ENCODE results near the gene TCTN3. TPM values are rescaled to one million over a fixed set of nuclear protein-coding genes. Genes with fewer than 3 reads are reported as not detected.
"Not testable (repeated sequence)": the region's sequence is repeated elsewhere in the genome, so short reads cannot be mapped to it uniquely, and the experiment has no call there.

Gene TCTN3
- total RNA-seq, 2 experiments from 2014 or later = 17.6 to 20.5 TPM

GRCh38 chr10:95688648-95689047, 5.1 kb downstream of the TCTN3 start:
- H3K36me3 Mint-ChIP-seq (ENCODE audit: low read depth) = peaks cover 38% of the 10 kb centered on the region
- no peaks in the 10 kb centered on the region for H3K9me3 Mint-ChIP-seq
- H3K27me3 Mint-ChIP-seq = no peaks in the 10 kb centered on the region
- POLR2A ChIA-PET = no interaction called here
- no peak for ATAC-seq
- peaks cover 35% of the 10 kb centered on the region for H3K4me1 Mint-ChIP-seq (ENCODE audit: low read depth)
- H3K4me3 Mint-ChIP-seq = no peak overlapping the region
- no peak overlapping the region for H3K27ac Mint-ChIP-seq
- DNase-seq = no peak
- TF ChIP-seq, protein P1, sequence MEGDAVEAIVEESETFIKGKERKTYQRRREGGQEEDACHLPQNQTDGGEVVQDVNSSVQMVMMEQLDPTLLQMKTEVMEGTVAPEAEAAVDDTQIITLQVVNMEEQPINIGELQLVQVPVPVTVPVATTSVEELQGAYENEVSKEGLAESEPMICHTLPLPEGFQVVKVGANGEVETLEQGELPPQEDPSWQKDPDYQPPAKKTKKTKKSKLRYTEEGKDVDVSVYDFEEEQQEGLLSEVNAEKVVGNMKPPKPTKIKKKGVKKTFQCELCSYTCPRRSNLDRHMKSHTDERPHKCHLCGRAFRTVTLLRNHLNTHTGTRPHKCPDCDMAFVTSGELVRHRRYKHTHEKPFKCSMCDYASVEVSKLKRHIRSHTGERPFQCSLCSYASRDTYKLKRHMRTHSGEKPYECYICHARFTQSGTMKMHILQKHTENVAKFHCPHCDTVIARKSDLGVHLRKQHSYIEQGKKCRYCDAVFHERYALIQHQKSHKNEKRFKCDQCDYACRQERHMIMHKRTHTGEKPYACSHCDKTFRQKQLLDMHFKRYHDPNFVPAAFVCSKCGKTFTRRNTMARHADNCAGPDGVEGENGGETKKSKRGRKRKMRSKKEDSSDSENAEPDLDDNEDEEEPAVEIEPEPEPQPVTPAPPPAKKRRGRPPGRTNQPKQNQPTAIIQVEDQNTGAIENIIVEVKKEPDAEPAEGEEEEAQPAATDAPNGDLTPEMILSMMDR (IDR thresholded peaks at IDR 0.05) = no peak
- intact Hi-C loops (cut with micrococcal nuclease) = no loop called here
- CTCF ChIA-PET = interaction anchor here (1.0 kb wide), 1 partner anchor 152 kb away, joined by 5 read pairs; no protein-coding TSS in a partner anchor

- Mint-ChIP-seq H3K27me3 (no peaks in the 10 kb centered on the region), H3K4me1 (ENCODE audit: low read depth) (peaks cover 4% of the 10 kb centered on the region), H3K36me3 (ENCODE audit: low read depth) (peaks cover 30% of the 10 kb centered on the region), H3K9me3 (no peaks in the 10 kb centered on the region), H3K4me3 (no peak overlapping the region), H3K27ac (no peak overlapping the region)
- CTCF ChIA-PET = interaction anchor here (2.3 kb wide), 1 partner anchor 10 kb away, joined by 9 read pairs; the partner anchor contains the start of gene TCTN3
- POLR2A ChIA-PET = no interaction called here
- DNase-seq (no peak), ATAC-seq (no peak)
- intact Hi-C loops (cut with micrococcal nuclease) = no loop called here
- TF ChIP-seq, protein P1 (IDR thresholded peaks at IDR 0.05) = no peak
Measured at GRCh38 chr10:95683966-95684365, 9.8 kb downstream of the TCTN3 start.

GRCh38 chr10:95675403-95676116, 18.2 kb downstream of the TCTN3 start:
- Mint-ChIP-seq H3K27me3 (no peaks in the 10 kb centered on the region), H3K4me1 (ENCODE audit: low read depth) (no peaks in the 10 kb centered on the region), H3K9me3 (no peaks in the 10 kb centered on the region), H3K27ac (no peak overlapping the region), H3K36me3 (ENCODE audit: low read depth) (peaks cover 19% of the 10 kb centered on the region), H3K4me3 (no peak overlapping the region)
- intact Hi-C loops (cut with micrococcal nuclease) = no loop called here
- ChIA-PET POLR2A (no interaction called here), CTCF (no interaction called here)
- TF ChIP-seq, protein P1 (IDR thresholded peaks at IDR 0.05) = no peak
- ATAC-seq (no peak), DNase-seq (no peak)

DNA sequence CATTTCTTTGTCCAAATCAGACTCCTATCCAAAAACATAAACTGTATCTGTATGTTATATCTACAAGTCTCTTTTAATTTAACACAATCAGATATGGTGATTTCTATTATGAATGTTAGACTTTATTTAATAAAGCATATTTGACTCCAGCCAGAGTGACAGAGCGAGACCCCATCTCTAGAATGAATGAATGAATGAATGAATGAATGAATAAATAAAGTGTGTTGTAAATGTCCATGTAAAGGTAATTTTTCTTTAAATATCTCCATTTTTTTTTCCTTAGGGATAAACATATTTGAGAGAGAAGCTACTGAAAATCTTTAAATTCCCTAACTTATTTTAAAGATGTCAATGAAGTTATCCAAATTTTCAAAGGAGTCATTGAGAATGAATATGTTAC, 19.1 kb downstream of the TCTN3 start:
- DNase-seq (no peak), ATAC-seq (no peak)
- H3K27ac Mint-ChIP-seq = no peak overlapping the region
- H3K27me3 Mint-ChIP-seq = no peaks in the 10 kb centered on the region
- H3K4me1 Mint-ChIP-seq (ENCODE audit: low read depth) = no peaks in the 10 kb centered on the region
- CTCF ChIA-PET = no interaction called here
- H3K36me3 Mint-ChIP-seq (ENCODE audit: low read depth) = peaks cover 12% of the 10 kb centered on the region
- H3K9me3 Mint-ChIP-seq = no peaks in the 10 kb centered on the region
- POLR2A ChIA-PET = no interaction called here
- no peak overlapping the region for H3K4me3 Mint-ChIP-seq
- TF ChIP-seq, protein P1 (IDR thresholded peaks at IDR 0.05) = no peak
- intact Hi-C loops (cut with micrococcal nuclease) = no loop called here

GRCh38 chr10:95672641-95673040, 21.1 kb downstream of the TCTN3 start:
- CTCF ChIA-PET = interaction anchor here (0.7 kb wide), 1 partner anchor 21 kb away, joined by 3 read pairs; the partner anchor contains the start of gene TCTN3
- intact Hi-C loops (cut with micrococcal nuclease); H3K9me3 Mint-ChIP-seq; H3K4me3 Mint-ChIP-seq; H3K27me3 Mint-ChIP-seq; H3K27ac Mint-ChIP-seq; DNase-seq; POLR2A ChIA-PET; ATAC-seq; H3K4me1 Mint-ChIP-seq (ENCODE audit: low read depth): not testable (repeated sequence)
- peaks cover 17% of the 10 kb centered on the region for H3K36me3 Mint-ChIP-seq (ENCODE audit: low read depth)
